Left ventricle myocardium inferior (tissue), 1 donor: ENCODE results near the gene CYP2A13. TPM values are rescaled to one million over a fixed set of nuclear protein-coding genes. Genes with fewer than 3 reads are reported as not detected.

Source experiments
- DNase-seq: peaks from one replicate; pipeline ENCODE4 v3.0.0-alpha.2; 2020
- H3K27ac ChIP-seq: fragments of 200-600 bp; replicated peaks from 2 replicates; pipeline ENCODE4 v1.8.0; 2021
- H3K27me3 ChIP-seq: fragments of 200-600 bp; 2 replicates; pipeline ENCODE4 v1.8.0; 2021; ENCODE audit warnings: low read depth
- H3K36me3 ChIP-seq: fragments of 200-600 bp; 2 replicates; pipeline ENCODE4 v1.8.0; 2021
- H3K4me1 ChIP-seq: fragments of 200-600 bp; 2 replicates; pipeline ENCODE4 v1.8.0; 2021
- H3K4me3 ChIP-seq: fragments of 200-600 bp; 2 replicates; pipeline ENCODE4 v1.8.0; 2021; ENCODE audit warnings: mild to moderate bottlenecking, moderate library complexity
- H3K9me3 ChIP-seq: fragments of 200-600 bp; replicated peaks from 2 replicates; pipeline ENCODE4 v1.8.0; 2021
- intact Hi-C: fragments of 100-400 bp; cut with micrococcal nuclease; formaldehyde crosslinking; loops from one replicate; pipeline ENCODE4 v1.11.0; 2022
- total RNA-seq: library from RNA; stranded (reverse); fragmentation: NEBNext Ultra II Directional; extraction: Animal tissue kit (Norgen Biotek cat#: 25700); gene quantifications from one replicate; pipeline ENCODE4 v1.2.1, GENCODE V29; 2021
- TF ChIP-seq, protein P1 (sequence below): fragments of 200-600 bp; IDR thresholded peaks from 2 replicates; pipeline ENCODE4 v1.8.0; 2021; ENCODE audit warnings: antibody characterized with exemption, mild to moderate bottlenecking, borderline replicate concordance
- donor health status: DM: no; HTN: yes; CAD: no; lungs with severe emphysema.

CYP2A13 gene
- total RNA-seq, 1 donor from 2014 or later: not detected

DNA sequence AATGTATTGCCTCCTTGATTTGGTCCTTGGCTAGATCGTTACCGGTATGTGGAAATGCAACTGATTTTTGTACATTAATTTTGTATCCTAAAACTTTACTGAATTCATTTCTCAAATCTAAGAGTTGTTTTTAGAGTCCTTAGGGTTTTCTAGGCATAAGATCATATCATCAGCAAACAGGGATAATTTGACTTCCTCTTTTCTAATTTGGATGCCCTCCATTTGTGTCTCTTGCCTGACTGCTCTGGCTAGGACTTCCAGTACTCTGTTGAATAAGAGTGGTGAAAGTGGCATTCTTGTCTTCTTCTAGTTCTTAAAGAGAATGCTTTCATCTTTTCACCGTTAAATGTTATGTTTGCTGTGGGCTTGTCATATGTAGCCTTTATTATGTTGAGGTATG, 12.0 kb upstream of the CYP2A13 start:
- no peak for DNase-seq
- H3K36me3 ChIP-seq: no peaks in the 10 kb centered on the region
- peaks cover 35% of the 10 kb centered on the region for H3K9me3 ChIP-seq
- intact Hi-C loops: no loop called here
- no peaks in the 10 kb centered on the region for H3K4me1 ChIP-seq
- peaks cover 56% of the 10 kb centered on the region for H3K27me3 ChIP-seq
- TF ChIP-seq, protein P1, sequence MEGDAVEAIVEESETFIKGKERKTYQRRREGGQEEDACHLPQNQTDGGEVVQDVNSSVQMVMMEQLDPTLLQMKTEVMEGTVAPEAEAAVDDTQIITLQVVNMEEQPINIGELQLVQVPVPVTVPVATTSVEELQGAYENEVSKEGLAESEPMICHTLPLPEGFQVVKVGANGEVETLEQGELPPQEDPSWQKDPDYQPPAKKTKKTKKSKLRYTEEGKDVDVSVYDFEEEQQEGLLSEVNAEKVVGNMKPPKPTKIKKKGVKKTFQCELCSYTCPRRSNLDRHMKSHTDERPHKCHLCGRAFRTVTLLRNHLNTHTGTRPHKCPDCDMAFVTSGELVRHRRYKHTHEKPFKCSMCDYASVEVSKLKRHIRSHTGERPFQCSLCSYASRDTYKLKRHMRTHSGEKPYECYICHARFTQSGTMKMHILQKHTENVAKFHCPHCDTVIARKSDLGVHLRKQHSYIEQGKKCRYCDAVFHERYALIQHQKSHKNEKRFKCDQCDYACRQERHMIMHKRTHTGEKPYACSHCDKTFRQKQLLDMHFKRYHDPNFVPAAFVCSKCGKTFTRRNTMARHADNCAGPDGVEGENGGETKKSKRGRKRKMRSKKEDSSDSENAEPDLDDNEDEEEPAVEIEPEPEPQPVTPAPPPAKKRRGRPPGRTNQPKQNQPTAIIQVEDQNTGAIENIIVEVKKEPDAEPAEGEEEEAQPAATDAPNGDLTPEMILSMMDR: no peak
- H3K27ac ChIP-seq: no peak overlapping the region
- no peak overlapping the region for H3K4me3 ChIP-seq

GRCh38 chr19:41083516-41083915, 4.7 kb upstream of the CYP2A13 start:
- no peak for DNase-seq
- no peak overlapping the region for H3K27ac ChIP-seq
- no peak overlapping the region for H3K4me3 ChIP-seq
- TF ChIP-seq, protein P1: no peak
- intact Hi-C loops: no loop called here
- peaks cover 78% of the 10 kb centered on the region for H3K27me3 ChIP-seq
- H3K9me3 ChIP-seq: peaks cover 25% of the 10 kb centered on the region
- H3K4me1 ChIP-seq: no peaks in the 10 kb centered on the region
- no peaks in the 10 kb centered on the region for H3K36me3 ChIP-seq

- Histone ChIP-seq H3K27ac (no peak overlapping the region), H3K9me3 (peaks cover 4% of the 10 kb centered on the region), H3K4me1 (no peaks in the 10 kb centered on the region), H3K36me3 (no peaks in the 10 kb centered on the region), H3K27me3 (peaks cover 84% of the 10 kb centered on the region), H3K4me3 (no peak overlapping the region)
- DNase-seq: no peak
- intact Hi-C loops: no loop called here
- TF ChIP-seq, protein P1: no peak
Observed at GRCh38 chr19:41085748-41086415, 2.4 kb upstream of the CYP2A13 start.

DNA sequence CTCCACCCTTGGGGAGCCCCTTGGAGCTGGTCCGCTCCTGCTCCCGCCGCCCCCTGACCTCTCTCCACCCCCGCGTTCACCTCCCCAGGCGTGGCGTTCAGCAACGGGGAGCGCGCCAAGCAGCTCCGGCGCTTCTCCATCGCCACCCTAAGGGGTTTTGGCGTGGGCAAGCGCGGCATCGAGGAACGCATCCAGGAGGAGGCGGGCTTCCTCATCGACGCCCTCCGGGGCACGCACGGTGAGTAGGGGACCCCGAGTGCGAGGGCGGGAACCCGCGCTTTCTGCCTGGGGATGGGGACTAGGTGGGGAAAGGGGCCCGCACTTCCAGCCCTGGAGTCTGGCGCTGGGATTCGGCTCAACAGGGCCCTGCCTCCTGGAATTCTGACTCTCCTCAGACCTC, 1.7 kb downstream of the CYP2A13 start:
- TF ChIP-seq, protein P1: no peak

DNA sequence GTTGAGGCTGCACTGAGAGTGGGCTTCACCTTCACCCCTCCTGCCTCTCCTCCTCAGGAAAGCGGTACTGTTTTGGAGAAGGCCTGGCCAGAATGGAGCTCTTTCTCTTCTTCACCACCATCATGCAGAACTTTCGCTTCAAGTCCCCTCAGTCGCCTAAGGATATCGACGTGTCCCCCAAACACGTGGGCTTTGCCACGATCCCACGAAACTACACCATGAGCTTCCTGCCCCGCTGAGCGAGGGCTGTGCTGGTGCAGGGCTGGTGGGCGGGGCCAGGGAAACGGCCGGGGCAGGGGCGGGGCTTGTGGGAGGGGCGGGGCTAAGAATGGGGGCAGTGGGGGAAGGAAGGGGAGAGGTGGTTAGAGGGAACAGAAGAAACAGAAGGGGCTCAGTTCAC, 7.5 kb downstream of the CYP2A13 start:
- H3K27me3 ChIP-seq: peaks cover 57% of the 10 kb centered on the region
- no peak for DNase-seq
- H3K36me3 ChIP-seq: no peaks in the 10 kb centered on the region
- H3K27ac ChIP-seq: no peak overlapping the region
- H3K4me3 ChIP-seq: no peak overlapping the region
- intact Hi-C loops: no loop called here
- no peaks in the 10 kb centered on the region for H3K4me1 ChIP-seq
- peaks cover 14% of the 10 kb centered on the region for H3K9me3 ChIP-seq
- TF ChIP-seq, protein P1: no peak

More for the DNA sequence above, 1.7 kb downstream of the CYP2A13 start:
- peaks cover 87% of the 10 kb centered on the region for H3K27me3 ChIP-seq
- H3K9me3 ChIP-seq: no peaks in the 10 kb centered on the region
- no peaks in the 10 kb centered on the region for H3K36me3 ChIP-seq
- intact Hi-C loops: no loop called here
- H3K4me3 ChIP-seq: no peak overlapping the region
- no peak for DNase-seq
- no peaks in the 10 kb centered on the region for H3K4me1 ChIP-seq
- no peak overlapping the region for H3K27ac ChIP-seq
